DND-41 (cell line): ENCODE measurements around the gene CCDC73.

Experiments used
- ATAC-seq: fragments of 200-7000 bp; cut with Tn5 transposase; 3 replicates; pipeline ENCODE4 v1.9.1; 2021; ENCODE audit warnings: low read depth; ENCODE audit not compliant: insufficient read depth
- DNase-seq: peaks from one replicate; pipeline ENCODE4 v3.0.0-alpha.2; 2020
- H2AFZ ChIP-seq: 2 replicates; pipeline ENCODE4 v1.6.0; 2012; ENCODE audit warnings: low read depth, low read length
- H3K27ac ChIP-seq: 2 replicates; pipeline ENCODE4 v1.5.1; 2012; ENCODE audit warnings: low read length, inconsistent platforms
- H3K27me3 ChIP-seq: fragments of 200-600 bp; sonication (generic); 2 replicates; pipeline ENCODE4 v1.6.0; 2012; ENCODE audit warnings: low read length, mild to moderate bottlenecking, inconsistent platforms; ENCODE audit not compliant: insufficient read depth, poor library complexity
- H3K36me3 ChIP-seq: 2 replicates; pipeline ENCODE4 v1.5.1; 2012; ENCODE audit warnings: low read length, inconsistent platforms; ENCODE audit not compliant: insufficient read depth
- H3K4me1 ChIP-seq: 2 replicates; pipeline ENCODE4 v1.5.1; 2012; ENCODE audit warnings: mild to moderate bottlenecking, low read length; ENCODE audit not compliant: insufficient read depth
- H3K4me2 ChIP-seq: 2 replicates; pipeline ENCODE4 v1.6.0; 2012; ENCODE audit warnings: mild to moderate bottlenecking, moderate library complexity, low read length, inconsistent platforms; ENCODE audit not compliant: insufficient read depth
- H3K4me3 ChIP-seq, 2 experiments: fragments of 200-600 bp in 1 of 2; shearing (Covaris generic) in 1 of 2; 2 replicates each; pipeline ENCODE4 v1.5.1; 2012 to 2016; ENCODE audit warnings: inconsistent platforms in 2 of 2, low read length in 2 of 2, mild to moderate bottlenecking in 2 of 2, low read depth in 1 of 2, moderate library complexity in 1 of 2
- H3K79me2 ChIP-seq: 2 replicates; pipeline ENCODE4 v1.6.0; 2012; ENCODE audit warnings: low read length, inconsistent platforms; ENCODE audit not compliant: insufficient read depth
- H3K9ac ChIP-seq: 2 replicates; pipeline ENCODE4 v1.6.0; 2012; ENCODE audit warnings: low read depth, mild to moderate bottlenecking, inconsistent platforms, low read length, moderate library complexity
- H3K9me3 ChIP-seq: 2 replicates; pipeline ENCODE4 v1.5.1; 2012; ENCODE audit warnings: low read length, moderate library complexity, mild to moderate bottlenecking, inconsistent platforms; ENCODE audit not compliant: insufficient read depth, severe bottlenecking
- H4K20me1 ChIP-seq: 2 replicates; pipeline ENCODE4 v1.6.0; 2012; ENCODE audit warnings: low read length; ENCODE audit not compliant: insufficient read depth
- EZH2 ChIP-seq: IDR thresholded peaks from 3 replicates; pipeline ENCODE4 v1.6.1; 2012; ENCODE audit warnings: borderline replicate concordance, low read depth, mild to moderate bottlenecking, moderate library complexity, low read length, inconsistent platforms; ENCODE audit not compliant: severe bottlenecking
- TF ChIP-seq, protein P1 (sequence below): IDR thresholded peaks from 2 replicates; pipeline ENCODE4 v1.5.1; 2012; ENCODE audit warnings: borderline replicate concordance, low read length, moderate library complexity, mild to moderate bottlenecking; ENCODE audit not compliant: poor library complexity, severe bottlenecking; ENCODE audit errors: extremely low read depth

Gene CCDC73

DNA sequence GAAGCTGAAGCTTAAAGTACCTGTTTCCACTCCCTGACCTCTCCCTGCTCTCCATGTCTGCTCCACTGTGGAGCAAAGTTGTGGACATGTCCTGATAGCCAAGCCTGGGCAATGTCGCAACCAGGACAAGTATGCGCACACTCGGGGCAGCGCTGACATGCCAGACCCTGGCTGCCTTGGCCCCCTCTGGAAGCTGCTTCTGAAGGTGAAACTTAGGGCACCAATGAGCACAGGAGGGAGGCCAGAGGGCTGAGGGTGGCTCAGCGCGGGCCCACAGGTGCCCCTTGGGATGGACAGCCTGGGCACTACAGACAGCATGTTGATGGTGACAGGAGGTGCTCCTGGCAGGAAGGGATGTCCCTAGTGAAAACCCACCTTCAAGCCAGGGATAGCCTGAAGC is 90.2 kb downstream of the CCDC73 start:
- peaks cover 17% of the 10 kb centered on the region for H3K9me3 ChIP-seq
- H3K36me3 ChIP-seq: peaks cover 8% of the 10 kb centered on the region; the same call in 1 of the 2 replicates
- H3K27ac ChIP-seq: no peak overlapping the region
- 0 out of 4 replicates have a peak overlapping the region, but pooled peaks of 1 of the 2 experiments have one; percentile 5 for H3K4me3 ChIP-seq
- H2AFZ ChIP-seq: no peak overlapping the region
- no peaks in the 10 kb centered on the region for H4K20me1 ChIP-seq
- ATAC-seq (no peak), DNase-seq (no peak)
- H3K9ac ChIP-seq: no peak overlapping the region
- no peak overlapping the region for H3K4me2 ChIP-seq
- no peaks in the 10 kb centered on the region for H3K27me3 ChIP-seq
- TF ChIP-seq, protein P1, sequence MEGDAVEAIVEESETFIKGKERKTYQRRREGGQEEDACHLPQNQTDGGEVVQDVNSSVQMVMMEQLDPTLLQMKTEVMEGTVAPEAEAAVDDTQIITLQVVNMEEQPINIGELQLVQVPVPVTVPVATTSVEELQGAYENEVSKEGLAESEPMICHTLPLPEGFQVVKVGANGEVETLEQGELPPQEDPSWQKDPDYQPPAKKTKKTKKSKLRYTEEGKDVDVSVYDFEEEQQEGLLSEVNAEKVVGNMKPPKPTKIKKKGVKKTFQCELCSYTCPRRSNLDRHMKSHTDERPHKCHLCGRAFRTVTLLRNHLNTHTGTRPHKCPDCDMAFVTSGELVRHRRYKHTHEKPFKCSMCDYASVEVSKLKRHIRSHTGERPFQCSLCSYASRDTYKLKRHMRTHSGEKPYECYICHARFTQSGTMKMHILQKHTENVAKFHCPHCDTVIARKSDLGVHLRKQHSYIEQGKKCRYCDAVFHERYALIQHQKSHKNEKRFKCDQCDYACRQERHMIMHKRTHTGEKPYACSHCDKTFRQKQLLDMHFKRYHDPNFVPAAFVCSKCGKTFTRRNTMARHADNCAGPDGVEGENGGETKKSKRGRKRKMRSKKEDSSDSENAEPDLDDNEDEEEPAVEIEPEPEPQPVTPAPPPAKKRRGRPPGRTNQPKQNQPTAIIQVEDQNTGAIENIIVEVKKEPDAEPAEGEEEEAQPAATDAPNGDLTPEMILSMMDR: no peak
- no peak for TF ChIP-seq EZH2
- no peaks in the 10 kb centered on the region for H3K79me2 ChIP-seq
- H3K4me1 ChIP-seq: peaks cover 4% of the 10 kb centered on the region; the same call in 1 of the 2 replicates

DNA sequence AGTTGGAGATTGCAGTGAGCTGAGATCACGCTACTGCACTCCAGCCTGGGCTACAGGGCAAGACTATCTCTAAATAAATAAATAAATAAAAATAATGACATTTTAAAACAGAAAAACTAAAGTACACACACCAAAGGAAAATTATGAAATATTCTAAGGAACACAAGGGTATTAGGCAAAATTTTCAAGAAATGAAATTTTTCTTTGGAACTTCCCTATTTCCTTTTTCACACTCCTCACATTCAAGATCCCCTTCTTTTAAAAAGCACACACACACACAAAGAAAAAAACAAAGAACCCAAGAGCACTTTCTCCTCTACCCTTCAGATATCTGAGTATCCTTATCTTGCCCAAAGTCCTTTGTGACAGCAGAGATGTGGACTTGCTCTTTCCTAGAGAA is 92.8 kb downstream of the CCDC73 start:
- peaks cover 8% of the 10 kb centered on the region; the same call in 1 of the 2 replicates for H3K36me3 ChIP-seq
- H4K20me1 ChIP-seq: no peaks in the 10 kb centered on the region
- no peak overlapping the region for H3K4me2 ChIP-seq
- no peak overlapping the region for H3K9ac ChIP-seq
- no peaks in the 10 kb centered on the region for H3K27me3 ChIP-seq
- H3K79me2 ChIP-seq: no peaks in the 10 kb centered on the region
- no peak for DNase-seq
- no peak overlapping the region for H3K4me3 ChIP-seq
- peak overlapping the region; percentile 51 for H2AFZ ChIP-seq
- no peak for ATAC-seq
- peaks cover 17% of the 10 kb centered on the region for H3K9me3 ChIP-seq
- no peak for TF ChIP-seq EZH2
- TF ChIP-seq, protein P1: no peak
- H3K4me1 ChIP-seq: peaks cover 4% of the 10 kb centered on the region; the same call in 1 of the 2 replicates
- no peak overlapping the region for H3K27ac ChIP-seq

DNA sequence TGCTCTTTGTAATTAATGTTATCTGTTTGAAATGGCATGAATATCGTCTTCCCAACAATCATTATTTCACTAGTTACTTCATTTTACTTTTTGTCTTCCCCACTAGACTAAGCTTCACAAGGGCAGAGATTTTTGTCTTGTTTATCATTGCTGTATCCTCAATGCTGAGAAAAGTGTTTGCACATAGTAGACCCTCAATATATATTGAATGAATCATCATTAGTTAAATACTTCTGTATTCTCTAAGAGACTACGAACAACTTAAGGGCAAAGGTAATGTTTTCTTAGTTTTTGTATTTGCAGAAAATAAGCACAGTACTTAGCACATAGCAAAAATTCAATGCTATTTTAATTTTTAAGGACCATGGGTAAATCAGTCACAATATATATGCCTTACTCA is 95.9 kb downstream of the CCDC73 start:
- Histone ChIP-seq H4K20me1 (no peaks in the 10 kb centered on the region), H3K9ac (no peak overlapping the region), H3K27ac (no peak overlapping the region), H3K4me3 (no peak overlapping the region), H3K79me2 (no peaks in the 10 kb centered on the region), H3K9me3 (no peaks in the 10 kb centered on the region), H2AFZ (no peak overlapping the region; the same call in 1 of the 2 replicates), H3K36me3 (no peaks in the 10 kb centered on the region), H3K27me3 (no peaks in the 10 kb centered on the region), H3K4me2 (no peak overlapping the region), H3K4me1 (peaks cover 4% of the 10 kb centered on the region; the same call in 1 of the 2 replicates)
- no peak for TF ChIP-seq EZH2
- TF ChIP-seq, protein P1: no peak
- DNase-seq: no peak
- no peak for ATAC-seq

DNA sequence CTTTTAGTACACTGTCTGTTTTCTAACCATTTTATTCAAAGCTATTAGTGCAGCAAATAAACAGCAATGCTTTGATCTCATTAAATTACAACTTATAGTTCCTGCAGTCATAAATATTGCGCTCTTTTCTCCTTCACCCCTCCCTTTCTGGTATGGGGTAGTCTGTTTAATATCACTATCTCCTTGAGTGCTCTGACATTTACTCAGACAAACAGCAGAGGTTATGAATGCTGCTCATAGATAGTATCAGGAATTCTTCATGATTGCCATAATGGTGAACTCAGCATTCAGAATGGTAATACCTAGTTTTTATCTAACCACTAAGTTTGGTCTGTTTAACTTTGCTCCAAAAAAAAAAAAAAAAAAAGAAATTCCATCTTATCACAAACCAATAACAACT is 123.4 kb downstream of the CCDC73 start:
- DNase-seq (no peak), ATAC-seq (no peak)
- no peaks in the 10 kb centered on the region for H4K20me1 ChIP-seq
- H3K9me3 ChIP-seq: peaks cover 8% of the 10 kb centered on the region
- no peaks in the 10 kb centered on the region for H3K79me2 ChIP-seq
- H3K9ac ChIP-seq: no peak overlapping the region
- H3K27ac ChIP-seq: no peak overlapping the region
- TF ChIP-seq, protein P1: no peak
- no peak for TF ChIP-seq EZH2
- no peaks in the 10 kb centered on the region for H3K27me3 ChIP-seq
- no peak overlapping the region for H2AFZ ChIP-seq
- H3K4me2 ChIP-seq: no peak overlapping the region
- H3K36me3 ChIP-seq: no peaks in the 10 kb centered on the region
- H3K4me3 ChIP-seq: no peak overlapping the region
- H3K4me1 ChIP-seq: no peaks in the 10 kb centered on the region
